ENCODE data around the gene DVL2.

DNA sequence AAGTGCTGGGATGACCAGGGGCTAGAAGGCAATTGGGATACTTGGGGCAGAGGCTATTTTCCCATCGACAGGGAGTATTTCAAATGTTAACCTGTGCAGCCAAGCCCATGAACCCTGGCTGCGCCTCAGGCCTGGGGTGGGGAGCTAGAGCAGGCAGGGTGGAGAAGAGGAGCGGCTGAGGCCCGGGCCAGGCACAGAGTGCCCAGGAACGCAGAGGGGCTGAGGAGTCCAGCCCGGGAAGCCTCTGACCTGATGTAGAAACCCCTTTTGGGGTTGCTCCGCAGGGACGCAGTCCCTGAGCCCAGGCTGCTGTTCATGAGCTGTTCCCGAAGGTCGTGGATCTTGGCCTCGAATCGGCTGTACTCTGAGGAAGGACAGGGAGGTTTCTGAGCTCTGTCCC, 38.3 kb downstream of the DVL2 start:
- TF ChIP-seq POLR2A (IDR thresholded peaks at IDR 0.05) = no peak
- TF ChIP-seq, protein P1, sequence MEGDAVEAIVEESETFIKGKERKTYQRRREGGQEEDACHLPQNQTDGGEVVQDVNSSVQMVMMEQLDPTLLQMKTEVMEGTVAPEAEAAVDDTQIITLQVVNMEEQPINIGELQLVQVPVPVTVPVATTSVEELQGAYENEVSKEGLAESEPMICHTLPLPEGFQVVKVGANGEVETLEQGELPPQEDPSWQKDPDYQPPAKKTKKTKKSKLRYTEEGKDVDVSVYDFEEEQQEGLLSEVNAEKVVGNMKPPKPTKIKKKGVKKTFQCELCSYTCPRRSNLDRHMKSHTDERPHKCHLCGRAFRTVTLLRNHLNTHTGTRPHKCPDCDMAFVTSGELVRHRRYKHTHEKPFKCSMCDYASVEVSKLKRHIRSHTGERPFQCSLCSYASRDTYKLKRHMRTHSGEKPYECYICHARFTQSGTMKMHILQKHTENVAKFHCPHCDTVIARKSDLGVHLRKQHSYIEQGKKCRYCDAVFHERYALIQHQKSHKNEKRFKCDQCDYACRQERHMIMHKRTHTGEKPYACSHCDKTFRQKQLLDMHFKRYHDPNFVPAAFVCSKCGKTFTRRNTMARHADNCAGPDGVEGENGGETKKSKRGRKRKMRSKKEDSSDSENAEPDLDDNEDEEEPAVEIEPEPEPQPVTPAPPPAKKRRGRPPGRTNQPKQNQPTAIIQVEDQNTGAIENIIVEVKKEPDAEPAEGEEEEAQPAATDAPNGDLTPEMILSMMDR (IDR thresholded peaks at IDR 0.05) = no peak

All from lower leg skin (tissue), 3 donors.